Measurements from ENCODE around the gene CHKB. TPM values are rescaled to one million over a fixed set of nuclear protein-coding genes. Genes with fewer than 3 reads are reported as not detected.
A peak's percentile ranks its signal among the peaks of the same experiment; 100 is the strongest.
"Not testable (repeated sequence)": the region's sequence is repeated elsewhere in the genome, so short reads cannot be mapped to it uniquely, and the experiment has no call there.

CHKB gene
- total RNA-seq, 2 experiments from 2014 or later = 85.8 to 100 TPM

DNA sequence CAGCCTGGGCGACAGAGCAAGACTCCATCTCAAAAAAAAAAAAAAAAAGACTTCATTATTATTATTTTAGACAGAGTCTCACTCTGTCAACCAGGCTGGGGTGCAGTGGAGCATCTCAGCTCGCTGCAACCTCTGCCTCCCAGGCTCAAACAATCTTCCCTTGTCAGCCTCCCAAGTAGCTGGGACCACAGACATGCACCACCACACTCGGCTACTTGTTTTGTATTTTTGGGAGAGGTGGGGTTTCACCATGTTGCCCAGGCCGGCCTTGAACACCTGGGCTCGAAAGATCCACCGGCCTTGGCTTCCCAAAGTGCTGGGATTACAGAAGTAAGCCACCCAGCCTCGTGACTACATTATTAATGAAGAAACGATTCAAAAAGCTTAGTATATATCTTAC lies 47.5 kb downstream of the CHKB start:
- Histone ChIP-seq H3K4me2 (ENCODE audit: low read length) (peak overlapping the region; percentile 74), H4K20me1 (ENCODE audit: insufficient read depth, low read length) (no peaks in the 10 kb centered on the region), H3K9me3 (ENCODE audit: low read length) (no peaks in the 10 kb centered on the region), H3K9me2 (ENCODE audit: insufficient read depth, low read length) (no peaks in the 10 kb centered on the region), H3K27ac (ENCODE audit: low read depth, low read length, poor library complexity, severe bottlenecking) (peak overlapping the region; percentile 85), H2AFZ (ENCODE audit: low read length) (peak overlapping the region; percentile 67; the same call in 1 of the 2 replicates), H3K4me1 (ENCODE audit: insufficient read depth, low read length, poor library complexity, severe bottlenecking) (peaks cover 87% of the 10 kb centered on the region), H3K4me3 (ENCODE audit: low read depth, low read length, poor library complexity, severe bottlenecking) (peak overlapping the region; percentile 42), H3K79me2 (ENCODE audit: insufficient read depth, low read depth, low read length) (no peaks in the 10 kb centered on the region), H3K36me3 (ENCODE audit: insufficient read depth, low read length) (no peaks in the 10 kb centered on the region)
- POLR2A ChIA-PET = interaction anchor here (0.6 to 1.3 kb wide), 3 partner anchors 10 to 35 kb away, joined by 3 to 5 read pairs (median 4); partner anchors contain the start of genes KLHDC7B and SCO2
- intact Hi-C loops (cut with micrococcal nuclease; ENCODE audit: unreplicated experiment) = no loop called here
- DNase-seq (ENCODE audit: low spot score) = peak; percentile 49
- TF ChIP-seq EZH2phosphoT487 (IDR thresholded peaks at IDR 0.05; ENCODE audit: borderline replicate concordance, low read depth, low read length) = no peak
- TF ChIP-seq, protein P1, sequence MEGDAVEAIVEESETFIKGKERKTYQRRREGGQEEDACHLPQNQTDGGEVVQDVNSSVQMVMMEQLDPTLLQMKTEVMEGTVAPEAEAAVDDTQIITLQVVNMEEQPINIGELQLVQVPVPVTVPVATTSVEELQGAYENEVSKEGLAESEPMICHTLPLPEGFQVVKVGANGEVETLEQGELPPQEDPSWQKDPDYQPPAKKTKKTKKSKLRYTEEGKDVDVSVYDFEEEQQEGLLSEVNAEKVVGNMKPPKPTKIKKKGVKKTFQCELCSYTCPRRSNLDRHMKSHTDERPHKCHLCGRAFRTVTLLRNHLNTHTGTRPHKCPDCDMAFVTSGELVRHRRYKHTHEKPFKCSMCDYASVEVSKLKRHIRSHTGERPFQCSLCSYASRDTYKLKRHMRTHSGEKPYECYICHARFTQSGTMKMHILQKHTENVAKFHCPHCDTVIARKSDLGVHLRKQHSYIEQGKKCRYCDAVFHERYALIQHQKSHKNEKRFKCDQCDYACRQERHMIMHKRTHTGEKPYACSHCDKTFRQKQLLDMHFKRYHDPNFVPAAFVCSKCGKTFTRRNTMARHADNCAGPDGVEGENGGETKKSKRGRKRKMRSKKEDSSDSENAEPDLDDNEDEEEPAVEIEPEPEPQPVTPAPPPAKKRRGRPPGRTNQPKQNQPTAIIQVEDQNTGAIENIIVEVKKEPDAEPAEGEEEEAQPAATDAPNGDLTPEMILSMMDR (conservative IDR thresholded peaks at IDR 0.05; ENCODE audit: low read length) = no peak
- no TSS peak for BruUV-seq (replicated peaks)
- CTCF ChIA-PET (ENCODE audit: unreplicated experiment) = no interaction called here

DNA sequence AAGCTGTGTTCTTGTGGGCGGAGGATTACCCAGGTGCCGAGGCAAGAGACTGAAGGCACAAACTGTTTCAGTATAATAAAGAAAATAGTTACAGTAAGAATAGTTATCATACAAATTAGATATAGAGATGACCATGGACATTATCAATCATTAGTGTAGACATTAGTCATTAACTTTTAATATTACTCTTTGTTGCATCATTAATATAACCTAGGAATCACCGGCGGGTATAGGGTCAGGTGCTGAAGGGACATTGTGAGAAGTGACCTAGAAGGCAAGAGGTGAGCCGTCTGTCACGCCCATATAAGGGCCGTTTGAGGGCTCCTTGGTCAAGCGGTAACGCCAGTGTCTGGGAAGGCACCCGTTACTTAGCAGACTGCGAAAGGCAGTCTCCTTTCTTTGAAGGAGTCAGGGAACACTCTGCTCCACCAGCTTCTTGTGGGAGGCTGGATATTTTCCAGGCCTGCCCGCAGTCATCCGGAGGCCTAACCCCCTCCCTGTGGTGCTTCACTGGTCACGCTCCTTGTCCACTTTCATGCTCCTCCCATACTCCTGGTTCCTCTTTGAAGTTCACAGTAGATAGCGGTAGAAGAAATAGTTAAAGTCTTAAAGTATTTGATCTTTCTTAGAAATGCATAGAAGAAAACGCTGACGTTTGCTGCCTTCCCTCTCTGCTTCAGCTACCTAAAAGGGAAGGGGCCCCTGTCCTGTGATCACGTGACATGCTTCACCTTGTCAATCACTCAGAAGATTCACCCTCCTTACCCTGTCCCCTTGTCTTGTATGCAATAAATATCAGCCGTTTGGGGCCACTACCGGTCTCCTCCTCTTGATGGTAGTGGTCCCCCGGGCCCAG lies 48.6 kb downstream of the CHKB start:
- peak; percentile 83 for DNase-seq (ENCODE audit: low spot score)
- Histone ChIP-seq H3K4me2 (ENCODE audit: low read length) (peak overlapping the region; percentile 70), H2AFZ (ENCODE audit: low read length) (peak overlapping the region; percentile 40; the same call in 1 of the 2 replicates), H3K4me1 (ENCODE audit: insufficient read depth, low read length, poor library complexity, severe bottlenecking) (peaks cover 82% of the 10 kb centered on the region), H3K27ac (ENCODE audit: low read depth, low read length, poor library complexity, severe bottlenecking) (peak overlapping the region; percentile 85), H3K4me3 (ENCODE audit: low read depth, low read length, poor library complexity, severe bottlenecking) (peak overlapping the region; percentile 46)
- H4K20me1 ChIP-seq (ENCODE audit: insufficient read depth, low read length); BruUV-seq (replicated peaks); H3K9me3 ChIP-seq (ENCODE audit: low read length); H3K79me2 ChIP-seq (ENCODE audit: insufficient read depth, low read depth, low read length); intact Hi-C loops (cut with micrococcal nuclease; ENCODE audit: unreplicated experiment); H3K36me3 ChIP-seq (ENCODE audit: insufficient read depth, low read length); CTCF ChIA-PET (ENCODE audit: unreplicated experiment); H3K9me2 ChIP-seq (ENCODE audit: insufficient read depth, low read length): not testable (repeated sequence)
- POLR2A ChIA-PET = interaction anchor here (0.6 to 1.3 kb wide), 3 partner anchors 8 to 14 kb away, joined by 3 to 5 read pairs (median 4); partner anchors contain the start of genes KLHDC7B and SCO2

- intact Hi-C loops (cut with micrococcal nuclease; ENCODE audit: unreplicated experiment) = no loop called here
- Histone ChIP-seq H3K9me2 (ENCODE audit: insufficient read depth, low read length) (no peaks in the 10 kb centered on the region), H2AFZ (ENCODE audit: low read length) (no peak overlapping the region), H3K27ac (ENCODE audit: low read depth, low read length, poor library complexity, severe bottlenecking) (peak overlapping the region; percentile 85), H3K9me3 (ENCODE audit: low read length) (no peaks in the 10 kb centered on the region), H3K79me2 (ENCODE audit: insufficient read depth, low read depth, low read length) (no peaks in the 10 kb centered on the region), H3K4me1 (ENCODE audit: insufficient read depth, low read length, poor library complexity, severe bottlenecking) (peaks cover 73% of the 10 kb centered on the region), H3K4me3 (ENCODE audit: low read depth, low read length, poor library complexity, severe bottlenecking) (peak overlapping the region; percentile 71), H3K4me2 (ENCODE audit: low read length) (peak overlapping the region; percentile 92), H3K36me3 (ENCODE audit: insufficient read depth, low read length) (no peaks in the 10 kb centered on the region), H4K20me1 (ENCODE audit: insufficient read depth, low read length) (no peaks in the 10 kb centered on the region)
- TF ChIP-seq EZH2phosphoT487 (IDR thresholded peaks at IDR 0.05; ENCODE audit: borderline replicate concordance, low read depth, low read length) = no peak
- TF ChIP-seq, protein P1 (conservative IDR thresholded peaks at IDR 0.05; ENCODE audit: low read length) = no peak
- no TSS peak for BruUV-seq (replicated peaks)
- ChIA-PET CTCF (ENCODE audit: unreplicated experiment) (no interaction called here), POLR2A (interaction anchor here (0.5 to 1.2 kb wide), 5 partner anchors 7 to 37 kb away, joined by 3 read pairs; no protein-coding TSS in a partner anchor)
- no peak for DNase-seq (ENCODE audit: low spot score)
Measured at GRCh38 chr22:50532824-50533796, 49.5 kb downstream of the CHKB start.

Data from OCI-LY7 (cell line).